Cortex of kidney (tissue), 1 donor: ENCODE results near the gene ASPDH.

Source experiments
- DNase-seq: peaks from one replicate; lab custom pipeline; 2025; lab: John Stamatoyannopoulos, UW

Gene ASPDH

DNA sequence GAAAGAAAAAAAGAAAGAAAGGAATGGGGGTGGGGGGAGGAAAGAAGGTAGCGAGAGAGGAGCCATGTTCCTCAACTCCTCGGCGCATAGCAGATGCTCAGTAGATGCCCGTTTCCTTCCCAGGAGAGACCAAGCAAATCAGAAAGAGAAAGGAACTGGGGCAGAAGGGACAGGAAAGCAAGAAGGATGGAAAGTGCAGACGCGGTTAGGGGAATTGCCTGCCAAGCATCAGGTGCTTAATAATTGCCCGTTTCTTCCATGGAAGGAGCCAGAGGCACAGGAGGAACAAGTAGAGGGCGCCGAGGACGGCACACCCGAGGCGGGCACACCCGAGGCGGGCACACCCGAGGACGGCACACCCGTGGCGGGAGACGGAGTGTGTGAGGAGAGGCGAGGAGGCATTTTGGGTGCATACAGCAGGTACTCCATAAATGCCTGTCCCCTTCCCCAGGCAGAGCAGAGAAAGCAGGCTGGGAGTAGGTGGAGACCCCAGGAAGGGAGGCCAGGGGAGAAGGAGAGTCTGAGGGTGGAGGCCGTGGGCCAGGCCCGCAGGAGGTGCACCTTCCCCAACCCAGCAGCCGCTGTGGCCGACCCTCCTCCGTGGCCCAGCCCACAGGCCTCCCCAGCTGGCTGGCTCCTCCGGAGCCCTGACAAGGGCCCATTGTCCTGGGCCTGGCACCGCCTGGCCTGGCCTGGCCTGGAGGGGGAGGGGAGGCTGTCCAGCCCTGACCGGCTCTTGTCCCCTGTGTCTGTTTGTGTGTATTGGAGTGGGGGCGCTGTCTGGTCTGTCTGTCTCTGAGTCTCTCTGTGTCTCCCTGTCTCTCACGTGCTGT, 17.3 kb downstream of the ASPDH start:
- DNase-seq: no peak

DNA sequence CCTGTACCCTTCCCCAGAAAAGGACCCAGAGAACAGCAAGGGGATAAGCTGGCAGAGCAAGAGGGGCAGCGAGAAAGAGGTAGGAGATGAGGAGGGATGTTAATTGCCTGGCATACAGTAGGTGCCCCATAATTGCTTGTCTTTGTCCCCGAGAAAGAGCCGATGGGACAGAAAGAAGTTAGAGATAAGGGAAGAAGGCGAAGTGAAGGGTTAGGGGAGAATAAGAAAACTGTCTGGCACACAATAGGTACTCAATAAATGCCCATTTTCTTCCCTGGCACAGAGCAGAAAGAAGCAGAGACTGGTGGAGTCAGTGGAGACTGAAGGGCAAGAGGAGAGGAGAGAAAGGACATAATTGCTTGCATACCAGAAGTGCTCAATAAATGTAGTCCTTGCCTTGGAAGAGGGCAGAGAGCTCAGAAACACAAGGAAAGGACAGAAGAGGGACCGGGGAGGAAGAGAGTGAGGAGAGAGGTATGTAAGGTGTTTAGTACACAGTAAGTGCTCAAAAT, 18.6 kb downstream of the ASPDH start:
- no peak for DNase-seq

DNA sequence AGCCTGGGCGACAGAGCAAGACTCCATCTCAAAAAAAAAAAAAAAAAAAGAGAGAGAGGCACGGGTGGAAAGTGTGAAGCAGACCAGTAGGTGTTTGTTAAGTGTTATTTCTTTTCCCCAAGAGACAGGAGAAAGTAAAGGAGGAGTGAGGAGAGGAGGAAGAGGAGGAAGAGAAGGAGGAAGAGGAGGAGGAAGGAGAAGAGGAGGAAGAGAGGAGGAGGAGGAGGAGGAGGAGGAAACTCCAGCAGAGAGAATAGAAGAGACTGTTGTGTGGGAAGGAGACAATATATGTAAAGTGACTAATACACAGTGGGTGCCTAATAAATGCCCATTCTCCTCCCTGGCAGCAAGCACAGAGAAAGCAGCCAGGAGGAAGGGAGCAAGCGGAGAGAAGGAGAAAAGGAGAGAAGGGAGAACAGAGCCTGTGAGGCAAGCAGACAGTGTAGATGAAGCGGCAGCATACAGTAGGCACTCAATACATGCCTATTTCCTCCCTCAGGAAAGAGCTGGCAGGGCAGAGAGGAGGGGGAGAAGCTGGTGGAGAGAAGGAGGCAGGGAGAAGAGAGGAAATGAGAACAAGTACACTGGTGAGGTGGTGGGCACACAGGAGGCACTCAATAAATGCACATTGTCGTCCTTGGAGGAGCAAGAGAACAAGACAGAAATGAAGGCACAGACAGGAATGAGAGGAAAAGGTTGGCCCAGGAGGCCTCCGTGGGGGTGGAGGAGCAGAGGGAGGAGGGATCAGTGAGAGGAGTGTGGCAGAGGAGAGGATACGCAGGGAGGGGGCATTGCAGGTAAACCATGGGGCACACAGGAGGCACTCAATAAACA, 19.3 kb downstream of the ASPDH start:
- DNase-seq: no peak

DNA sequence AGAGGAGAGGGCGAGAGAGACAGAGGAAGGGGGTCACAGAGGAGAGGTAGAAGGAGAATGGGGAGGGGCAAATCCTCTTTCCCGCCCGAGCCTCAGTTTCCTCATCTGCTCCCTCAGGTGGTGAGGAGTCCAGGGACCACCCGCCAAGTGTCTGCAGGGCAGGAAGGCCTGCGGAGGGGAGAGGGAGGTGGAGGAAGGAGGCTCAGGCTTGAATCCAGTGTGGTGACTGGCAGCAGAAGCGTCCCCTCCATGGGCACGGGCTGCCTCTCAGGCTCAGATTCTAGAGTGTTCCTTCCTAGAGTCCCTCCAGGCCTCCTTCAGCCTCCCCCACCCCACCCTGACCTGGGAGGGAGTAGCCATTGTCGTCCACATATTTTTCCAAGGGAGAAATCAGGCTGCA, 20.5 kb downstream of the ASPDH start:
- DNase-seq: no peak

DNA sequence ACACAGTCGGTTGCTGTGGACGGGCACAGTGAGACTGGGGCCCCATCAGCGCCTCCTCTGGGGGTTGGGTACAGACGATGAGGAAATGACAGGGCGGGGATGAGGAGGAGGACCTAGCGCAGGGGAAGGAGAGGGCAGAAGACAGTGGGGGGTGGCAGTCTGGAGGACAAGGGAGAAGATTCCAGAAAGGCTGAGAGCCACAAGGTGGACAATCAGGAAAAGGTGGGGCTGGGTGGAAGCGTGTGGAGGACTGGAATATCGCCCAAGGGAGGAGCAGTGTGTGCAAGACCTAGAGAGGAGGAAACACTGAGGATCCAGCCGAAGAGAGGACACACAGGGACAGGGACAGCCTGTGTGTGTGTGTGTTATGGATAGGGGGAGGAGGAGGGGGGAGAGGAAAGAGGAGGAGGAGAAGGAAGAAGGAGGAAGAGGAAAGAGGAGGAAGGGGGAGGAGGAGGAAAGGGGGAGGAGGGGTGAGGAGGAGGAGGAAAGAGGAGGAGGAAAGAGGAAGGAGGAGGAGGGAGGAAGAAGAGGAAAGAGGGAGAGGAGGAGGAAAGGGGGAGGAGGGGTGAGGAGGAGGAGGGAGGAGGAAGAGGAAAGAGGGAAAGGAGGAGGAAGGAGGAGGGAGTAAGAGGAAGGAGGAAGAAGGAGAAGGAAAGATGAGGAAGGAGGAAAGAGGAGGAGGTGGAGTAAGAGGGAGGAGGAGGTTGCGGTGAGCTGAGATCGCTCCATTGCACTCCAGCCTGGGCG, 21.2 kb downstream of the ASPDH start:
- DNase-seq: no peak

DNA sequence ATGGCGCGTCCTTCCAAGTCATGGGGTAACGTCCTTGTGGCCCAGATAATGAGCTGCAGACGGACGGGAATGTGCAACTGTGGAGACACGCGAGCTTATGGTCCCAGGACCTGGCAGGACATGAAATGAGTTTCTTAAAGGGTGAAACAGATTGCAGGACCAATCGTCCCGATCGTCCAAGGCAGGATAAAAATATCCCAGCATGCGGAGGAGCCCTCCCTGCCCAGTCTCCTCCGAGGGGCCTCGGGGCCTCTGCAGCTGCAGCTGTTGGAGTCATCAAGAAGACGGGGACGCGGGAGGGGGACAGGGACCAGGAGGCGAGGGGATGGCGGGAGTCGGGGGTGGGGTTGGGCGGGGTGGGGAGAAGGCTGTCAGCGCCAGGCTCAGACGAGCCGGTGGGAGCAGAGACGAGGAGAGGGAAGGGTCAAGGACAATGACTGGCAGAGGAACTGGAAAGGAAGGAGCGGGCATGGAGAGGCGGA, 22.7 kb downstream of the ASPDH start:
- DNase-seq: no peak

DNA sequence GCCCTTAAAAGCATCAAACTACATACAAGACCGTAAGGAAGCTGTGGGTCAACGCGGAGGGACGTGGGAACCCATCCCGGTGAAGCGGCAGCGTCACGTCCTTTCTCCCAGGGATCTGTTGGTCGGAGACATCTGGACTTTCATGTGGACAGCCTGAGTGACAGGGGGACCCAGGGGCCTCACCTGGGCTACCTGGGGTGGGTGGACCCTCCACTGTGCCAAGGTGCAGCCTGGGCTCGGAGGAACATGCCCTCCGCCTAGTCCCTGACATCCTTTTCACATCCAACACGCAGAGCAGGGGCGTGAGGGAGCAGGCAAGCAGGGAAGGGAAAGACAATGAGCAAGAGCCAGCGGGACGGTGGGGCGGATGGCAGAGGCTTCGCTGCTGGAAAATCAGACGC, 23.3 kb downstream of the ASPDH start:
- DNase-seq: no peak

DNA sequence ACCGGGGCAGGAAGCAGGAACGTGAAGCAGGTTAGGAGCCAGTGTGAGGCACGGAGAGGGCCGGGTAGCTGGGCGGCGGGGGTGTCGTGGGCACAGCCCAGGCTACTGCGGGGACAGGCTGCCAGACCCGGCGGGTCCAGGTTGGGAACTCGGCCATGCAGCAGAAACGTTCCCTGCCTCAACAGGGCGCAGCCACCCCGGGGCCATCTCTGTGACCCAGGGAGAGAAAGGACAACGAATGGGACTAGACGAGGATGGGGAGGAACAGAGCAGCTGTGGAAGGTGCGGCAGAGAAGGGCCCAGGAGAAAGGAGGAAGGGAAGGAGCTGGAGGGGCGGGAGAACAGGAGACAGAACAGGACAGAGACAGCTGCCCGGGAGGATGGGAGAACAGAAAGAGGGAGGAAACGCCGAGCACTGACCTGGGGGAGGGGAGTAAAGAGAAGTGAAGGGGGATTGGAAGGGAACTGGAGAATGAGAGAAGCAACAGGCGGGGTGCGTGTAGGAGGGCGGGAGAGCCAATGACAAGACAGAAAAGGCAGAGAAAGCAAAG, 24.2 kb downstream of the ASPDH start:
- no peak for DNase-seq

DNA sequence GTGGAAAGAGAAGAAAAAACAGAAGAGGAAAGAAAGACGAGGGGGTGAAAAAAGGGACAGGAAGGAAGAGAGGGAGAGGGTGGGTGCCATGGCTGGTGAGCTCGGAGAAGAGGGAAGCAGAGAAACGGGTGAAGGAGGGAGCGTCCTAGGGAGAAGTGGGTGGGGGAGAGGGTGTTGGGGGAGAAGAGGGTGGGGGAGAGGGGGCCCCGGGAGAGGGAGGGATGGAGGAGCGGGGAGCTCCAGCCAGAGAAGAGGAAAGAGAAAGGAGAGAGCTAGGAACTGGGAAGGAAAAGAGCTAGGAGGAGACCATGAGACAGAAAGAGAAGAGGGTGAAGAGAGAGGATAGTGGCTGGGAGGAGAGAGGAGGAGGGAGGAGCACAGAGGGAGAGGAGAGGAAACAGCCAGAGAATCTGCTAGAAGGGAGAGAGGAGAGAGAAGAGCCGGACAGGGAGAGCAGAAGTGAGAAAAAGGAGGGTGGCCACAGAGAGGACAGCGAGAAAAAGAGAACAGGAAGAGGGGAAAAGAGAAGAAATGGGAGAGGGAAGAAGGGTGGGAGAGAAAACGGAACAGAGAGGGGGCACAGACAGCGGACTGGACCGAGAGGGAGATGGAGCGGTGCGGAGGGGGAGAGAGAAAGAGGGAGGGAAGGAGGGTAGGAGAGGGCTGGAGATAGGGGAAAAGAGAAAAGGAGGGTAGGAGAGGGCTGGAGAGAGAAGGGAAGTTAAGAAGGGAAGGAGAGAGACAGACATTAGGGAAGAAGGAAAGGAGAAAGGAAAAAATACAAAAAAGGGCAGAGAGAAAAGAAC, 25.1 kb downstream of the ASPDH start:
- DNase-seq: no peak

DNA sequence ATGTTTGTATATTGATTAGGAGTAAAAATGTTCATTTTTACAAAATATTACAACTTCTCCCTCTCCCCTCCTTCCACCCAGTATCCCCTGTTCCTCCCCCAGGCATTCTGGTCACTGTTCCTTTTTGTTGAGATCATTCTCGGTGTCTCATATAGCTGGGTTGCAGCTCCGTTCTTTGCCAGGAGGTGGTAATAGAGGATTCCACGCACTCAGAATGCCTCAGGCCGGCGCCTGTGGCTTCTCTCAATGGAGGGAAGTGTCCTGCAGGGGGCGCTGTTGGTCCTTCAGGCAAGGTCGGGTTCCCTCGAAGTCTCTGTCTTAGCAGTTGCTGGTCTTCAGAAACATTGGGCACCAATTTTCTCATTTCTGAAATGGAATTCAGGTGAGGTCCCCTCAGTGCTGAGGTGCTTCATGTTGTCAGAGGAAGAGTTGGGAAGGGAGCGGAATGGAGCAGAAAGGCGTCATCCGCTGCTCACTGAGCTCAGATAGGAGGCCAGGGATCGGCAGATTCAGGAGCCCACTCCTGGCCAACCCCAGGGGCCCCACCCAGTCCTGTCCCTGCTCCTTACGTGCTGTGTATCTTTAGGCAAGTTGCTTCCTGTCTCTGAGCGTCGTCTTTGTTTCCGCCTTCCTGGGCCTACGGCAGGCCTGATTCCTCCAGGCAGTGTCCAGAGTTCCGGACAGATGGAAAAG, 26.7 kb downstream of the ASPDH start:
- DNase-seq: no peak

DNA sequence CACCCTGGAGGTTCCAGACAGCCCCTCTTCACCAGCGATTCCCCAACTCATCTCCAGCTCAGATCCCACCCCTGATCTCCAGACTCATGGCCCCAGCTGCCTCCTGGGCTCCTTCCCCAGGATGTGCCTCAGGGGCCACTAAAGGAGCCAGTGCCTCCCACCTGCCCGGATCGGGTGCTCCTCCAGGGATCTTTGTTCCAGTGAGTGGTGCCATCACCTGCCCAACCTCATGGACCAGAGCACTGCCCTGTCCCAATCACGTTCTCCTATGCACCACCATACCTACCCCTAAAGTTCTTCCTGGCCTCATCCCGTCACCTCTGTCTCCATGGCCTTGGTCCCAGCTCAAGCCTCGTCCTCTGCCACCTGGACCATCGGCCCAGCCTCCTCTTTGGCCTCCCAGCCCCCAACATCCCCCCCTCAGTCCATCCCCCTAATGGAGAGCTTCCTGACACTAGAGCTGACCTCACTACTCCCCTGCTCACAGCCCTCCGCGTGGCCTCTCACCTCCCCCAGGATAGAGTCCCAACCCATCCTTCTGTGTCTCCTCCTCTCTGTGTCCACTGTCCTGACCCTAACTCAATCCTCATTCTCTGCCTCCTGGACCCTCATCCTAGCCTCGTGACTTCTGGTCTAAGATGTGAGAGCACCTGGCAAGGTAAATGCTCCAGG, 28.3 kb downstream of the ASPDH start:
- no peak for DNase-seq

DNA sequence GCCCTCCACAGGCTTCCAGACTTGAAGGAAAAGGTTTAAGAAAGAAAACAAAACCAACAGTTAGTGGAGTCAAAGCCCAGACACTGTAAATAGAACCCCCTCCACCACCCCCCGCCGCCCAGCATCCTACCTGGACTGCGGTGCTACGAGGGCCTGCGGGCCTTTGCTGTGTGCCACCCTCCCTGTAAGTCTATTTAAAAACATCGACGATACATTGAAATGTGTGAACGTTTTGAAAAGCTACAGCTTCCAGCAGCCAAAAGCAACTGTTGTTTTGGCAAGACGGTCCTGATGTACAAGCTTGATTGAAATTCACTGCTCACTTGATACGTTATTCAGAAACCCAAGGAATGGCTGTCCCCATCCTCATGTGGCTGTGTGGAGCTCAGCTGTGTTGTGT, 30.8 kb downstream of the ASPDH start:
- no peak for DNase-seq

DNA sequence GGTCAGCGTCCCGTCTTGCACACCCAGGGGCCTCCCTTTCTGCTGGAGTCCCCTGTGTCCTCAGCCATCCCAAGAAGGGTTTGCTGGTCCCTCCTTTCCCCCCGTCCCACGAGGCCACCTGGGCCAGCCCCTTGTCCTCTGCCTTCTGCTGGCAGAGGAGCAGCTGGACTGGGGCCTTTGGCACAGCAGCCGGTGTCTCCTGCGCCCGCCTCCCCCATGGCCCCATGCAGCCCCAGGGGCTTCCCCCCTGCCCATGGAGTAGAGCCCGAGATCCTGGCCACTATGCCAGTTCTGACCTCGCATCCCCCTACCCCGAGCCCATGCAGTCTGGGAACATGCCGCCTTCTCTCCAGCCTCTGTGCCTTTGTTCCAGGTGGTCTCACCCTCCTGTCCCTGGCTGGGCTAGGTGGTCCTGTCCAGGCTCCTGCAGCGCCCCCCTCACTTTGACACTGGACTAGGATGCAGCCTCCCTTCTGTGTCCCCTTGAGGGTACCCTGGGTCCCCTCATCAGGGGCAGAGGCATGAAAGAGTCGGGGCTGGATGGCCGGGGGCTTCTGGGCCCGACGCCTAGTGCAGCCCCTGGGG, 31.4 kb downstream of the ASPDH start:
- DNase-seq: no peak

DNA sequence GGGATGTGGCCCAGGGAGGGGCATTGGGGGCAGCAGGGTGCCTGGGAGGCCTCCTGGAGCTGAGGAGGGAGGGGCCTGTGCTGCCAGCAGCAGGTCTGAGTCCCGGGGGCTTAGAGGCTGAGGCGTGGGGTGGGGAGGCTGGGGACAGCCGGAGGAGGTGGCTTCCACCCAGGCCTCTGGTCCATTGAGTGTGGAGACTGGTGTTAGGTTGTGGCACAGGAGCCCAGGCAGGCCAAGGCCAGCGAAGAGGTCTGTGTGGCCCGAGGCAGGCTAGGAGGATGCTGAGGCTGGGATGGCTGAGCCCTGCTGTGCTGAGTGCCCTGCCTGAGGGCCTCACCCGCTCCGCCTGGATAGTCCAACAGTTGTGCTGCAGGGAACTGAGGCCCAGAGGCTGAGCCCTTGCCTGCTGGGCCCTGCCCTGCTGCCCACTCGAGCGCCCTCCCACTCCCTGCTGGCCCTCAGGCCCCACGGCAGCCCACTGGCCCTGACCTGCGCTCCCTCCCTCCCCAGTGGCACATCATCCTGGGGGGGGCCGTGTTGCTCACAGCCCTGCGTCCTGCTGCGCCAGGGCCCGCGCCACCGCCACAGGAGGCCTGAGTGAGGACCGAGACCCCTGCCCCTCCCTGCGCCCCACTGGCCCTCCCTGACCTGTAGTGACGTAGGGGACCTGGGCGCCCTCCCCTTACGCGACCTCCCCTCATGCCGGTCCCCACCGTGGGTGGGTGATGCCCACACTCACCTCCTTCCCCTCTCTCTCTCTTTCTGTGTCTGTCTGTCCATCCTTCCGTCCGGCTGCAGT, 32.2 kb downstream of the ASPDH start:
- DNase-seq: no peak

DNA sequence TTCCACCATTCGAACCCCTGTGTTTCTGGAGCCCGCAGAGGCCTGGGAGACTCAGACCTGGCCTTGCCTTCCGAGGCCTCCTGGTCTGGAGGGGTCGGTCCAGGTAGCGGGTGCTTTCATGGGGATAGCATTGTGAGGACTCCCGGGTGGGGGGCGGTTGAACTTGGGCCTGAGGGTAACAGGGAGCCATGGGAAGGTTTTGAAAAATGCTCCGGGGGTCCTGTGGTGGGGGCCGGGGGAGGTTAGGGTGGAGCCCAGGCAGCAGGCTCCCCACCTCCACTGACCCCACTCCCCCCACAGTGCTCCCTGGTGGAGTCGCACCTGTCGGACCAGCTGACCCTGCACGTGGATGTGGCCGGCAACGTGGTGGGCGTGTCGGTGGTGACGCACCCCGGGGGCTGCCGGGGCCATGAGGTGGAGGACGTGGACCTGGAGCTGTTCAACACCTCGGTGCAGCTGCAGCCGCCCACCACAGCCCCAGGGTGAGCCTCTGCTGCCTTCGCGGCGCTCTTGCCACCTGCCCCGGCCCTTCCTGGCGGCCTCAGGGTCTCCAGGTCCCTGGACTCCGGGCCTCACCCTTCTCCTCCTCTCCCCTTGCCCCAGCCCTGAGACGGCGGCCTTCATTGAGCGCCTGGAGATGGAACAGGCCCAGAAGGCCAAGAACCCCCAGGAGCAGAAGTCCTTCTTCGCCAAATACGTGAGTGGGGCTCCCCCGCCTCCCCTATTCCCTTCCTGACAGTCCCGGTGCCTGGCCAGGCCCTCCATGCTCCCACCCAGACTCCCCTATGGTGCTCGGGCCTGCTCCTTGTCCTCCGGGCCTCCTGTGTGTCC, 33.2 kb downstream of the ASPDH start:
- no peak for DNase-seq

DNA sequence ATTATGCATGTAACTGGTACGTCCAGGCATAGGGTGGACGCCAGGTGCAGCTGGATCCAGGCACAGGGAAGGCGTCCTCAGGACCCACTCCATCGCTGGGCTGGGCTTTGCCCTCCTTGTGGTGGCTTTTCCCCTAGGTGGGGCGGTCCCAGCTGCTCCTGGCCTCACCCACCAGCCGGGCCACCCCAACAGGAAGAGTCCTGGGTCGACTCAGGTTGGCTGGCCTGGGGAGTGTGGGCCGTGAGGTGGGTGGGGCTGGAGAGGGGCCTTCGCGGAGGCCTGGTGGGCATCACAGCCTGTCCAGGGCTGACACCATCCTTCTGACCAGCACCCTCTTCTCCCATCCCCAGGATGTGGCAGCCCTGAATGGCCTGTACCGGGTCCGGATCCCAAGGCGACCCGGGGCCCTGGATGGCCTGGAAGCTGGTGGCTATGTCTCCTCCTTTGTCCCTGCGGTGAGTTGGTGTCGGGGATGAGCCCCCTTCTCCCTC, 33.9 kb downstream of the ASPDH start:
- DNase-seq: no peak

DNA sequence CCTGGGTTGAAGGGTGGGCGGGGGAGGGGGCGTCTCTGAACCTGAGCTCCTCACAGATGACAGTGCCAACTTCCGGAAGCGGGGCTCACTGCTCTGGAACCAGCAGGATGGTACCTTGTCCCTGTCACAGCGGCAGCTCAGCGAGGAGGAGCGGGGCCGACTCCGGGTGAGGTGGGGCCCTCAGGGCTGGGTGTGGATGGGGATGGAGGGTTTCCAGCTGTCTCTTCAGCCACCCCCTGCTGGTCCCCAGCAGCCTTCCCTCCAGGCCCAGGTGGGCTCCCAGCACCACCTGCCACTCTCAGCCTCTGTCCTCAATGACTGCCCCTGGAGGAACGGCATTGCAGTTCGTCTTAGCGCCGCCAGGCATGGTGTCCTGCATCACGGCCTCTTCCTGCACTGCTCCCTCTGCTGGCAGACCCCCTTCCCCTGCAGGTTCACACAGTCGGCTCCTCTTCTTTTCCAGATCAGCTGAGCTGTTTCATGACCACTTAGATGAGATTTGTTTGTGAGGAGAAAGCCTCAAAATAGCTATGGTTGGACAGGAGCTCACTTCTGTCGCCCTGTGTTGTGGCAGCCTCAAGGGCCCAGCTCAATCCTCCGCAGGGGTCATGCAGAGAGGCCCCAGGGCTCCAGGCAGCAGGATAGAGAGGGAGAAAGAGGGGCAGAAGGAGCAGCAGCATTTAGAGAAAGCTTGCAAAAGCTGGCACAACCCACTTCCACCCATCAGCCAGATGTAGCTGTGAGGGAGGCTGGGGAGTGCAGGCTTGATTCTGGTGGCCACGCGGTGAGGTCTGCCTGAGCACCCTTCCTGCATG, 34.6 kb downstream of the ASPDH start:
- no peak for DNase-seq
